ENCODE measurements around the gene DCHS1.

Gene DCHS1

DNA sequence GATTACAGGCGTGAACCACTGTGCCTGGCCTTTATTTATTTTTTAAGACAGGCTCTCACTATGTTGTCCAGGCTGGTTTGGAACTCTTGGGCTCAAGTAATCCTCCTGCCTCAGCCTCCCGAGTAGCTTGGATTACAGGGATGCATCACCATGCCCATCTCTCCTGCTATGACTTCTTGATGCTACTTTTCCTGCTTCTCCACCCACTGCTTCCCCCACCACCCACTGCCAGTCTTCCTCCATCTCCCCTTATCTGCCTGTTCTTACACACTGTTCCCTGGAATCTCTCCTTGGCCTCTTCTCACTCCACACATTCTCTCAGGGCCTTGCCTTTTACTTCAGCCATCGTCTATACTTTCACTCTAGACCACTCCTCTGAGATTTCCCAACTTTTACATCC is 19.1 kb downstream of the DCHS1 start:
- H3K4me3 ChIP-seq (ENCODE audit: low read depth, low read length): no peak overlapping the region
- TF ChIP-seq, protein P1, sequence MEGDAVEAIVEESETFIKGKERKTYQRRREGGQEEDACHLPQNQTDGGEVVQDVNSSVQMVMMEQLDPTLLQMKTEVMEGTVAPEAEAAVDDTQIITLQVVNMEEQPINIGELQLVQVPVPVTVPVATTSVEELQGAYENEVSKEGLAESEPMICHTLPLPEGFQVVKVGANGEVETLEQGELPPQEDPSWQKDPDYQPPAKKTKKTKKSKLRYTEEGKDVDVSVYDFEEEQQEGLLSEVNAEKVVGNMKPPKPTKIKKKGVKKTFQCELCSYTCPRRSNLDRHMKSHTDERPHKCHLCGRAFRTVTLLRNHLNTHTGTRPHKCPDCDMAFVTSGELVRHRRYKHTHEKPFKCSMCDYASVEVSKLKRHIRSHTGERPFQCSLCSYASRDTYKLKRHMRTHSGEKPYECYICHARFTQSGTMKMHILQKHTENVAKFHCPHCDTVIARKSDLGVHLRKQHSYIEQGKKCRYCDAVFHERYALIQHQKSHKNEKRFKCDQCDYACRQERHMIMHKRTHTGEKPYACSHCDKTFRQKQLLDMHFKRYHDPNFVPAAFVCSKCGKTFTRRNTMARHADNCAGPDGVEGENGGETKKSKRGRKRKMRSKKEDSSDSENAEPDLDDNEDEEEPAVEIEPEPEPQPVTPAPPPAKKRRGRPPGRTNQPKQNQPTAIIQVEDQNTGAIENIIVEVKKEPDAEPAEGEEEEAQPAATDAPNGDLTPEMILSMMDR (IDR thresholded peaks at IDR 0.05; ENCODE audit: borderline replicate concordance, insufficient read depth, low read depth, low read length): no peak

DNA sequence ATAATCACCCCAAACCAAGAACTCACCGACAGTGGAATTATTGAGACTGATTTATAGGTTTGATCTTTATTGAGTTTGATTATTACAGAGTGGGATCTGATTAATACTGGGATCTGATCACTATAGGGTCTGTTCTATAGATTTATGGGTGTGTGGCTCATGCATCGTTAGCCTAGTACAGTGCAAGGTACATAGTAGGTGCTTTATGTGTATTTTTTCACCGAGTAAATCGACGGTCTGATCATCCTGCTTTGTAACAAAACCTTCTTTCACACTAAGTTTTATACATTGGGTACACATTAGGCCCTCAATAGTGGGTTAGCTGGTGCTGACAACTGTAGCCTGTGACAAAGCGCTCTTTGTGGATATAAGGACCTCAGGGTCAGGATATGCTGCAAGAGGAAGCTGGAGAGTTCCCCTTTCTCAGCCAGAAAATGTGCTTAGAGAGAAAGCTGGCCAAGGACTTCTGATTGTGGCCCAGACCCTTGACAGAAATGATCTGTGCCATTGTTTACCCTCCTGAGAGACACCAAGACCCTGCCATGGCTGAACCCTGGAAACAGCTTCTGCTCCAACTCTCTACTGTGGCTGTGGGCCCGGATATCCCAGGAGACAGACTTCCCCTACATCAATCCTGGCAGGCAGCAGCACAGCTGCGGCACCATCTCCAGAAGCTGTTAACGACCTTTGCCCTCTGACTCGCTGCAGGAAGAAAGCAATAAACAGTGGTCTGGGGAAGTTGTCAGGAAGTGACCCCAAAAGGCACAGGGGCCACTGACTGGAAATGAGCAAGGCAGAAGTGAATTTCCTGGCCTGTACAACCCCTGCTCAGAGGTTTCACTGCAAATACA is 20.3 kb downstream of the DCHS1 start:
- no peak overlapping the region for H3K4me3 ChIP-seq (ENCODE audit: low read depth, low read length)
- TF ChIP-seq, protein P1 (IDR thresholded peaks at IDR 0.05; ENCODE audit: borderline replicate concordance, insufficient read depth, low read depth, low read length): no peak

- no peak overlapping the region for H3K4me3 ChIP-seq (ENCODE audit: low read depth, low read length)
- TF ChIP-seq, protein P1 (IDR thresholded peaks at IDR 0.05; ENCODE audit: borderline replicate concordance, insufficient read depth, low read depth, low read length): no peak
Observed at GRCh38 chr11:6634534-6634933, 21.1 kb downstream of the DCHS1 start.

GRCh38 chr11:6633422-6634408 is 21.9 kb downstream of the DCHS1 start:
- no peak overlapping the region for H3K4me3 ChIP-seq (ENCODE audit: low read depth, low read length)
- TF ChIP-seq, protein P1 (IDR thresholded peaks at IDR 0.05; ENCODE audit: borderline replicate concordance, insufficient read depth, low read depth, low read length): no peak

DNA sequence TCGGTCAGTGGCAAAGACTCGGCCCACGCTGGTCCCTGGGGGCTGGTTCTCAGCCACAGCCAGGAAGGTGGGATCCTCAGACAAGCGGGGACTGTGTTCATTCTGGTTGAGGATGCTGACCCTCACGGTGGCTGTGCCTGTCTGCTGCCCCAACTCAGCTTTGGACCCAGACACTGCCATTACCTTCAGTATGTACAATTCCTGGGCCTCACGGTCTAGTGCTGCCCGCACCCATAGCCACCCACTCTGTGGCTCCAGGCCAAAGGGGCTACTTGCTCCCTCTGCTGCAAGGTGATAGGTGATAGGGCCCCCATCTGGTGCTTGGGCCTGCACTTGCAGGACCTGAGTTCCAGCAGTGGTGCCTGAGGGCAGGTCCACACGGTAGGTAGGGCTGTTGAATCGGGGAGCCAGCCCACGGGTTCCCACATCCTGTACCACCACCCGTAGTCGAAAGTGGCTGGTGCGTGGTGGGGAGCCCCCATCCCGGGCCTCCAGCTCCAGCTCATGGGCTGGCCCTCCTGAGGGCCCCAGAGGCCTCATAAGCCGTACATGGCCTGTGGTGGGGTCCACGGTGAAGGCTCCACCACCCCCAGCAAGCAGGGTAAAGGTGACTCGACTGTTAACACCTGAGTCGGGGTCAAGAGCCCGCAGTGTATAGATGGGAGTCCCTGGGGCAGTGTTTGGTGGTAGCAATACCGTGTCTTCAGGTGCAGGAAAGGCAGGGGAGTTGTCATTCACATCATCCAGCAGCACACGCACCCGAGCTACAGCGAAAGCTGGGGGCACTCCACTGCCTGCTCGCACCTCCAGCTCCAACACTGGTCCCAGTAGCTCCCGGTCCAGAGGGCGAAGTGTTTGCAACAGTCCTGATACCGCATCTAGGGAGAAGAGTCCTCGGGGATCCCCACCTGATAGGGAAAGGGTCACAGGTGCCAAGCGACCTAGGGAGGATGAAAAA is 23.2 kb downstream of the DCHS1 start:
- TF ChIP-seq, protein P1 (IDR thresholded peaks at IDR 0.05; ENCODE audit: borderline replicate concordance, insufficient read depth, low read depth, low read length): no peak
- no peak overlapping the region for H3K4me3 ChIP-seq (ENCODE audit: low read depth, low read length)

GRCh38 chr11:6631361-6631890 is 24.2 kb downstream of the DCHS1 start:
- TF ChIP-seq, protein P1 (IDR thresholded peaks at IDR 0.05; ENCODE audit: borderline replicate concordance, insufficient read depth, low read depth, low read length): no peak
- no peak overlapping the region for H3K4me3 ChIP-seq (ENCODE audit: low read depth, low read length)

All from GM12875 (cell line).